ENCODE results near the gene SLC10A3.

Gene SLC10A3

DNA sequence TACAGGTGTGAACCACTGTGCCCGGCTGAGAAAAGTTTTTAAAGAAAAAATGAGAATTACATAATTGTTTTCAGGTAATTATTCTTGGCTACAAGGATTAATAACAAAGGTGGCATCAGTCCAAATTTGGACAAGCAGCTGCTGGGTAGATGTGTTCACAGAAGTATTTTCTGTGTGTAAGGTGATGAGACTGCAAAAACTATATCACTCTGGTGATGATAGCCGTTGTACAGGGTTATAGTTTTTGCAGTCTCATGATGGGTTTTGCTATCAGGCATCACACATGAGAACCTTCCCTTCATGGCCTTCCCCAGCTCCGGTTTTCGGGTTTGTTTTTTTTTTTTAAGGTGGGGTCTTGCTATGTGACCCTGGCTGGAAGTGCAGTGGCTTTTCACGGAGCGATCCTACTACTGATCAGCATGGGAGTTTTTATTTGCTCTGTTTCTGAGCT is 5.1 kb upstream of the SLC10A3 start:
- TF ChIP-seq, protein P1, sequence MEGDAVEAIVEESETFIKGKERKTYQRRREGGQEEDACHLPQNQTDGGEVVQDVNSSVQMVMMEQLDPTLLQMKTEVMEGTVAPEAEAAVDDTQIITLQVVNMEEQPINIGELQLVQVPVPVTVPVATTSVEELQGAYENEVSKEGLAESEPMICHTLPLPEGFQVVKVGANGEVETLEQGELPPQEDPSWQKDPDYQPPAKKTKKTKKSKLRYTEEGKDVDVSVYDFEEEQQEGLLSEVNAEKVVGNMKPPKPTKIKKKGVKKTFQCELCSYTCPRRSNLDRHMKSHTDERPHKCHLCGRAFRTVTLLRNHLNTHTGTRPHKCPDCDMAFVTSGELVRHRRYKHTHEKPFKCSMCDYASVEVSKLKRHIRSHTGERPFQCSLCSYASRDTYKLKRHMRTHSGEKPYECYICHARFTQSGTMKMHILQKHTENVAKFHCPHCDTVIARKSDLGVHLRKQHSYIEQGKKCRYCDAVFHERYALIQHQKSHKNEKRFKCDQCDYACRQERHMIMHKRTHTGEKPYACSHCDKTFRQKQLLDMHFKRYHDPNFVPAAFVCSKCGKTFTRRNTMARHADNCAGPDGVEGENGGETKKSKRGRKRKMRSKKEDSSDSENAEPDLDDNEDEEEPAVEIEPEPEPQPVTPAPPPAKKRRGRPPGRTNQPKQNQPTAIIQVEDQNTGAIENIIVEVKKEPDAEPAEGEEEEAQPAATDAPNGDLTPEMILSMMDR (IDR thresholded peaks at IDR 0.05; ENCODE audit: low read depth, low read length), result no peak
- DNase-seq (ENCODE audit: extremely low read depth, low read depth), result no peak

DNA sequence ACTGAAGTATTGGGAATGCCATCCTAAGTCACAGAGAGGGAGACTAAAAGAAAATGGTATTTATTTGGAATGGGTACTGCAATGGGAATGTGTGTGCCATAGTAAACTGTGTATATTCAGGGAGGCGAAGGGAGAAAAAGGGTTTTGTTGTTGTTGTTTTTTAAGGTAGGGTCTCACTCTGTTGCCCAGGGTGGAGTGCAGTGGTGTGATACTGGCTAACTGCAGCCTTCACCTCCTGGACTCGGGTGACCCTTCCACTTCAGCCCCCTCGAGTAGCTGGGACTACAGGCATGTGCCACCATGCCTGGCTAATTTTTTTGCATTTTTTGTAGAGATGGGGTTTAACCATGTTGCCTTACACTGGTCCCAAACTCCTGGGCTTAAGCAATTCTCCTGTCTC is 4.3 kb upstream of the SLC10A3 start:
- TF ChIP-seq, protein P1 (IDR thresholded peaks at IDR 0.05; ENCODE audit: low read depth, low read length), result no peak

DNA sequence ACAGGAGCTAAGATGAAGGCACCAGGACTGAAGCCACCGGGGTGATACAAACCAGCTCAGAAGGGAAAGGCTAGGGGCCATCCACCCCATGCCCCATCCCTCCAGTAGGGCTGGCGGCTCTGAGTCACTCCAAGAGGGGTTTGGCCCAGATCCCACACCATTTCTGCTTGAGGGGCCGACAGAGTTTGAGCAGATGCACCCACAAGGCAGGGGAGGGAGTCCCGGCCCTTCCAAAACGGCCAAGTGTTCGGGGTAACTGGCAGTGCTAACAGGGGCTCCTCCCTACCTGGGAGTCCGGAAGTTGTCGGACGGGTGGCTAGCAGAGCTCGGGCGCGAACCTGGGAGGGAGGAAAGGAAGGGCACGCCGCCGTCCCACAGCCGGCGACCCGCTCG is 412 bp downstream of the SLC10A3 start:
- TF ChIP-seq, protein P1 (IDR thresholded peaks at IDR 0.05; ENCODE audit: low read depth, low read length), result no peak
- no peak for DNase-seq (ENCODE audit: extremely low read depth, low read depth)

More for the DNA sequence above, 4.3 kb upstream of the SLC10A3 start:
- no peak for DNase-seq (ENCODE audit: extremely low read depth, low read depth)

DNA sequence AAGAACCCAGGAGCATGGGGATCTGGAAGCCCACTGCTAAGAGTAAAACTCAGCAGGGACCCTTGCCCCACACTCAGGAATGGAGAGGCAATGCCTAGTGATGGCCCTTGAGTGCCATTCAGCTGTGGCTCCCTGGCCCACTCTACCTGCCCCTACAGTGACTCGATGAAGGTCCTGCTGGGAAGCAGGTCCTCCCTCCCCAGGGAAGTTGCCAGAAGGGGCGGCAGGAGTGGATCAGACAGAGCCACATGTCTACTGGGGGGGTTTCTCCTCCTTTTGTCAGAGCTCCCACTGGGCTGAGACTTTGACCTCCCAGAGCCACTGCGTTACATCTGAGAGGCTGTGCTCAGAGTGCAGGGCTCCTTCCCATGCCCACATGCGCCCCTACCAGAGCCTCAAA is 1.2 kb downstream of the SLC10A3 start:
- TF ChIP-seq, protein P1 (IDR thresholded peaks at IDR 0.05; ENCODE audit: low read depth, low read length), result no peak
- DNase-seq (ENCODE audit: extremely low read depth, low read depth), result no peak

DNA sequence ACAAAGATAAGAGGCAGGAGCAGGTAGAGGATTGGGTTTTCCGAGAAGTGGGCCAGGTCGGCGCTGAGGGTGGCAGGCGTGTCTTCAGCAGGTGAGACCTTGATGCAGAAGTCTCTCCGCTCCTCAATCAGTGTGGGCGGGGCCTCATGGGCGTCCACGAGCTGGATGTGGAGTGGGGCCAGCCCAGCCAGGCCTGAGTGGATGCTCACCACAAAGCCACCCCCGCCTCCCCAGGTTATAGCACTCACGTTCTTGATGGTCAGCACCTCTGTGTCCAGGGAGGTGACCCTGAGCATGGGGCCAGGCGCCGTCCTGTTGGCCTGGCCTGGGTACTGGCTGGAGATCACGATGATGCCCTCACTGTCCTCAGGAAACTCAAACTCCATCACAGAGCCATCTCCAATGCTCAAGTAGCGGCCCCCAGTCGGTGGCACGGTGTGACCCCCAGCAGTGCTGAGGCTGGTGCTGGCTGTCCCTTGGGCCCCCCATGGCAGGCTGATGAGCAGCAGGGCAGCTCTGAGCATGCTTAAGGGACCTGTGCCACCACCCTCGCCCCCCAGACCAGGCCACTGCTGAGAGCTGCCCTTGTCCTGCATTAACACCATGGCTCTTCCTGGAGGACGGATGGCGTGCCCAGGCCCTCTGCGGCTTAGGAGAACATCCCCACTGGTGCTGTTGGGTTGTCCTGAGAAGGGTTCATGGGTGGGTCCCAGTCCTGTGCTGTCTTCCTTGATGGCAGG is 1.9 kb downstream of the SLC10A3 start:
- TF ChIP-seq, protein P1 (IDR thresholded peaks at IDR 0.05; ENCODE audit: low read depth, low read length), result no peak
- no peak for DNase-seq (ENCODE audit: extremely low read depth, low read depth)

DNA sequence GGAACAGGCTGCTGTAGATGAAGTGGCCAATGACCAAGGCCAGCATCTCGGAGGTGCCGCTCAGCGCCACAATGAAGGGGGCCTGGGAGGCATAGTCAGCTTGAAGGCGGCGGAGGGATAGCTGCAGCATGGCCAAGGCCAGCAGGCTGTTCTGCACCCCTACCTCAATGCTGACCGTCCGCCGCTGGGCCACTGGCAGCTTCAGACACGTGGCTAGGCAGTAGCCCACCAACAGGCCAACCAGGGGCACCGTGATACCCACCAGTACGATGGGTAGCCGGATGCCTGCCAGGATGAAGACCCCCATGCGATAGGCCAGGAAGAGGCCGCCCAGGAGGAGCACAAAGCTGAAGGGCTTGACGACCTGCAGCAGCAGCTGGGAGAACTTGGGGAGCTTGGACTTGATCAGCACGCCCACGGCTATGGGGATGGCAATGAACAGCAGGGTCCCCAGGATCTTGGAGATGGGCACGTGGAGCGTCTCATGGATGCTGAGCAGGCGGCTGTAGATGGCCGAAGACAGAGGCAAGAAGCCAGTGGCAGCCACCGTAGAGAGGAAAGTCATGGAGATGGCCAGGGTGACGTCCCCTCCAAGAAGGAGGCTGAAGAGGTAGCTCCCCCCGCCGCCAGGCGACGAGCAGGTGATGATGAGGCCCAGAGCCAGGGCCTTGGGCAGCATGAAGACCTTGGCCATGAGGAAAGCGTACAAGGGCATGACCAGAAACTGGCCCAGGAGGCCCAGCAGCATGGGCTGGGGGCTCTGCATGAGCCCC is 2.7 kb downstream of the SLC10A3 start:
- TF ChIP-seq, protein P1 (IDR thresholded peaks at IDR 0.05; ENCODE audit: low read depth, low read length), result no peak
- DNase-seq (ENCODE audit: extremely low read depth, low read depth), result no peak
